ENCODE data around the gene FOXP2.

FOXP2 gene

GRCh38 chr7:114414156-114415063 lies at the start of gene FOXP2:
Gene FOXP2, plus strand, starts transcription at chr7:114414815. Its CDS starts 11,697 bp downstream, at chr7:114426512.
- TF ChIP-seq GATA3 (IDR thresholded peaks at IDR 0.05; ENCODE audit: low read depth, low read length), result no peak

- TF ChIP-seq GATA3 (IDR thresholded peaks at IDR 0.05; ENCODE audit: low read depth, low read length), result no peak
- TF ChIP-seq GATA2 (IDR thresholded peaks at IDR 0.05; ENCODE audit: low read depth, low read length), result no peak
Measured at GRCh38 chr7:114365791-114366190, 48.8 kb upstream of the FOXP2 start.

GRCh38 chr7:114368492-114368891 lies 46.1 kb upstream of the FOXP2 start:
- TF ChIP-seq GATA3 (IDR thresholded peaks at IDR 0.05; ENCODE audit: low read depth, low read length) (no peak), GATA2 (IDR thresholded peaks at IDR 0.05; ENCODE audit: low read depth, low read length) (no peak)

DNA sequence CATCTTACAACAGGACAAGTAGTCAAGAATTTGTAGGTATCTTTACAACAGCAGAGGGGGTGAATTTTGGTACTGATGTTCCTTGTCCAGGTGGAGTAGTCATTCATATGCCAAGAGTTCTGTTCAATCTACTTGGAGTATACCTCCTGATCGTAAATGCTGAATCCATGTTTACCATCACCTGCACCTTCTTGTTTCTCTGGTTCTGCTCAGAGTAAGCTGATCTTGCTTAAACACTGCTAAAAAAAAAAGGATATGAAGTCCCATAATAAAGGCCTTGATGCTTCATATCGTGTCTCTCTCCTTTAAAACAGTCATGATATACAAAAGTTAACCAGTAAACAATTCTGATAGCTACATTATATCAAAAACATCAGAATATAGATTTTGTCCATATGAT lies 45.3 kb upstream of the FOXP2 start:
- no peak for TF ChIP-seq GATA2 (IDR thresholded peaks at IDR 0.05; ENCODE audit: low read depth, low read length)
- no peak for TF ChIP-seq GATA3 (IDR thresholded peaks at IDR 0.05; ENCODE audit: low read depth, low read length)

DNA sequence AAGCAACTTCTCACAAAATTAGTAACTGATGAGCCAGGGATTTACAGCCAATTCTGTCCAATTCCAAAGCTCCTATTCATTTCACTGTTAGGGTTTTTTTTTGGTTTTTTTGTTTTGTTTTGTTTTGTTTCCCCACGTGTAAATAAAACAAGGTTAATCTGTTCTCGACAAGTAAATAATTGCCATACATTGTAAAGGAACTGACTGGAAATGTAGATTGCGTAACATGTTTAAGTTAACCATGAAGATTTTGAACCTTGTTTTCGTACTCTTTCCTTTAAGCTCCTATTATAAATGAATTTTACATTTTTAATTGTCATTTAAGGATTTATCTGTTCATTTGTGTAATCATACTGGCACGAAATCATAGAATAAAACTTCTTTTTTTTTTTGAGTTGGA lies 42.0 kb upstream of the FOXP2 start:
- TF ChIP-seq GATA2 (IDR thresholded peaks at IDR 0.05; ENCODE audit: low read depth, low read length) (no peak), GATA3 (IDR thresholded peaks at IDR 0.05; ENCODE audit: low read depth, low read length) (no peak)

DNA sequence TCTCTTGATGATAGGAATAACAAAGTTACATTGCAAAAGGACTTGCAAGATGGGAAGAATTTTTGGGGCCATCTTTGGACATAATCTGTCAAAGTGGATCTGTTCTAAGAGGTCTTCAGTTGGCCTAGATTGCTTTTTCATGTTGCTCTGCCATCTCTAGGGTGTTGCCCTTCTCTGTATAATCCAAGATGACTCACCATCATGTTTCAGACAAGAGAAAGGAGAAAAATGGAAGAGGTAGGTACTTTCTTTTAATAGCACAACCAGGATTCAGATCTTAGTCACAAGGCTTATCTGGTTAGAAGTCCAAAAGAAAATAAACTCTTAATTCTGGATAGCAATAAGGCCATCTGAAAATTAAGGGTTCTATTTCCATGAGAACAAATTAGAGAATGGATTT lies 38.7 kb upstream of the FOXP2 start:
- TF ChIP-seq GATA2 (IDR thresholded peaks at IDR 0.05; ENCODE audit: low read depth, low read length) (no peak), GATA3 (IDR thresholded peaks at IDR 0.05; ENCODE audit: low read depth, low read length) (no peak)

- TF ChIP-seq GATA2 (IDR thresholded peaks at IDR 0.05; ENCODE audit: low read depth, low read length) (no peak), GATA3 (IDR thresholded peaks at IDR 0.05; ENCODE audit: low read depth, low read length) (no peak)
Measured at GRCh38 chr7:114388021-114388420, 26.6 kb upstream of the FOXP2 start.

DNA sequence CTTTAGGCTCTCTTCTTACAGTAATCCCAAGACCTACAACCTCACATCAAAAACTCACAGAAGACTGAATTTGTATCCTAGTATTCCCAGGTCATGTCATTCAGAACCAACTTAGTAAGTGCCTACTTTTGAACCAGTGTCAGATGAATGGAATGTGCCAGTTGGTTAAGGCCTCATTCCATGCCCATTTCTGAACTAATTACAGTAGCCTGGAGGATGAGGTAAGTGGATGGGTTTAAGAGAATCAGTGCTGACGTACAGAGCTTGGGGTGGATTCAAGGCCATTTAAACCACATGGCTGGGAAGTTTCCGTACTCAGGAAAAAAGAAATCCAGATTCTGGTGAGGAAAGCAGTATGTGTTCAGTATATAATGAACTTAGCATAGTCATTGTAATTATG lies 21.9 kb upstream of the FOXP2 start:
- TF ChIP-seq GATA3 (IDR thresholded peaks at IDR 0.05; ENCODE audit: low read depth, low read length) (no peak), GATA2 (IDR thresholded peaks at IDR 0.05; ENCODE audit: low read depth, low read length) (no peak)

- TF ChIP-seq GATA3 (IDR thresholded peaks at IDR 0.05; ENCODE audit: low read depth, low read length) (no peak), GATA2 (IDR thresholded peaks at IDR 0.05; ENCODE audit: low read depth, low read length) (no peak)
Measured at GRCh38 chr7:114402876-114403635, 11.6 kb upstream of the FOXP2 start.

DNA sequence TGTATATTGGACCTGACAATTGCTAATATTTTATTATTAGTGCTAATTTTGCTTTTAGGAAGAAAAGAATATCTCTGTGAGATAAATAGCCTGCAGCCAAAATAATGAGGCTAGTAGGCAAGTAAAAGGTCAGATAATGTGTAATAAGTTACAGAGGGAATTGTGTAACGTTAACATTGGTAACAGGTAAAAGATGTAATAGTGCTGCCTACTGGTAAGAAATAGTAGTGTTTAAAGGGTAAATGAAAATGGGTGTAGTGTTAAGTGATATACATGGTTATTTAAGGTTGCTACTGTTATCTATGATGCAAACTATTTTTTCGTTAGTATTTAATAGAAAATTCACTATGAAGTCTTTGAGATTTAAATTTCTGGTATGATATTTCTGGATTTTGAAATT lies 9.2 kb upstream of the FOXP2 start:
- no peak for TF ChIP-seq GATA2 (IDR thresholded peaks at IDR 0.05; ENCODE audit: low read depth, low read length)
- no peak for TF ChIP-seq GATA3 (IDR thresholded peaks at IDR 0.05; ENCODE audit: low read depth, low read length)

- no peak for TF ChIP-seq GATA2 (IDR thresholded peaks at IDR 0.05; ENCODE audit: low read depth, low read length)
- no peak for TF ChIP-seq GATA3 (IDR thresholded peaks at IDR 0.05; ENCODE audit: low read depth, low read length)
Measured at GRCh38 chr7:114409750-114410149, 4.9 kb upstream of the FOXP2 start.

GRCh38 chr7:114412548-114412947 lies 2.1 kb upstream of the FOXP2 start:
- TF ChIP-seq GATA2 (IDR thresholded peaks at IDR 0.05; ENCODE audit: low read depth, low read length), result no peak
- no peak for TF ChIP-seq GATA3 (IDR thresholded peaks at IDR 0.05; ENCODE audit: low read depth, low read length)

DNA sequence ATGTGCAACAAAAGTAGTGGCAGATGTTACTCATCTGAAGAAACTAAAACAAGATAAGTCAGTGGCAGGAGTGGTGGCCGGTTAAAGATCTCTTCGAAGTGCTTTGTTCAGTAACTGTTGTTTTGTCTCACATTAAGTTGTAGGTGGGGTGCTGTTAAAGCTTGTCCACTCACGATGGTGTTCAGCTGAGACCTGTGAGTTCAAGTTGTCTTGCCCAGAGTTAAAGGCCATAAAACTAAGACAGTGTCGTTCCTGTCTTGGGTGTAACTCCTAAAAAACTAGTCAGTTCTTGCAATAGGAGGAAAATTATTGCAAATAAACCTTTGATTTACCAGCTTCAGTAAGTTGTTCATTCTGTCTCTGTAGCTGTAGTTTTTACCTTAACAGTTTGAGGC lies 857 bp upstream of the FOXP2 start:
- no peak for TF ChIP-seq GATA2 (IDR thresholded peaks at IDR 0.05; ENCODE audit: low read depth, low read length)
- TF ChIP-seq GATA3 (IDR thresholded peaks at IDR 0.05; ENCODE audit: low read depth, low read length), result no peak

DNA sequence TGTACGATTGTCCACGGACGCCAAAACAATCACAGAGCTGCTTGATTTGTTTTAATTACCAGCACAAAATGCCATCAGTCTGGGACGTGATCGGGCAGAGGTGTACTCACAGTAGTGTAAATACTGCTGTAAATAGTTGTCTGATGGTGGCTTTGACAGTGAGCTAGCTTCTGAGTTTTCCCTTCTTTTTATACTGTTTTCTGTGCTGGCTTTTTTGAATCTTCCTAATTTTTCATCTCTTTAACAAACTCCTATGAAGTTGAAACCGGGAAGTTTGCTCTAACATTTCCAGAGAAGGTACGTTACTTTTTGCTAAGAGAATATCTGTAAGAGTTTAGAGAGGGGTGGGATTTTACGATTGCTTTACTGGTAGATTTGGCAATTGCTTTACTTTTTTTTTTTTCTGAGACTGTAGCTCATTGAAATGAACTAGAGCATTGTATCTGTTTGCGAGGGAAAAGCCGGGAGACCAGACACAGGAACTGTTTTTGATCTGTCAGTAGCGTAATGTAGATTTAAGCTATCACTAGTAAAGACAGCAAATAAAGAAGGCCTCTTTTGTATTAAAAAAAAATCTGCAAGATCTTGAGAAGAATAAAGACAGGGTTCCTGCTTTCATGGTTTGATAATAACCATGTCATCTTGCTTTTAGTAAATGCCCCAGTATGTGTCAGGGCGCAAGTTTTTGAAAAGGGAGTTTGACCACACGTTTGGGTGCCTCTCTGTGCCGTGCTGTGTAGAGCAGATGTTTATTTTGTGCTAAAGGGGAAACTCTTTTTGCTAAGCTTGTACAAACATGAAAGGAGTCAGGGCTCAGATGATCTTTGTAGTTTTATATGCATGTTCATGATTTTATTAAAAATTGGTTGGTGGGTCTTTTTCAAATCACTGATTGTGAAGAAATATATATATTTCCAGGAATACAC lies 712 bp downstream of the FOXP2 start:
- TF ChIP-seq GATA3 (IDR thresholded peaks at IDR 0.05; ENCODE audit: low read depth, low read length), result no peak
- no peak for TF ChIP-seq GATA2 (IDR thresholded peaks at IDR 0.05; ENCODE audit: low read depth, low read length)

Measured in SH-SY5Y (cell line).